Measurements from ENCODE around the gene CNOT1. TPM values are rescaled to one million over a fixed set of nuclear protein-coding genes. Genes with fewer than 3 reads are reported as not detected.

Gene CNOT1
- total and polyA plus RNA-seq, 10 of the 15 experiments (the other 5 are each of a cell fraction or from before 2014, with no cell fraction given): 101 to 246 (median 175) TPM

- RAD21 ChIA-PET (ENCODE audit: unreplicated experiment): no interaction called here
- Histone ChIP-seq H2AFZ (ENCODE audit: control insufficient read depth, low read depth, low read length) (peak overlapping the region; percentile 76), H3K36me3 (ENCODE audit: control insufficient read depth in 2 of 2, insufficient read depth in 2 of 2, low read length in 1 of 2) (peaks cover 12 to 17% of the 10 kb centered on the region in 2 experiments), H3K9me3 (replicated peaks; ENCODE audit: control insufficient read depth, insufficient read depth, low read length) (no peaks in the 10 kb centered on the region), H3K4me2 (ENCODE audit: control insufficient read depth, insufficient read depth) (peak overlapping the region; percentile 87), H3K27me3 (replicated peaks in 1 of 2; ENCODE audit: control insufficient read depth in 2 of 2, insufficient read depth in 2 of 2, low read length in 1 of 2) (no peaks in the 10 kb centered on the region), H4K20me1 (ENCODE audit: control insufficient read depth, insufficient read depth) (no peaks in the 10 kb centered on the region), H3K4me3 (peak overlapping the region; percentile 93), H3K9ac (ENCODE audit: control insufficient read depth, insufficient read depth, low read length) (peak overlapping the region; percentile 73; the same call in 1 of the 2 replicates), H3K79me2 (ENCODE audit: control insufficient read depth, insufficient read depth, low read length) (peaks cover 11% of the 10 kb centered on the region), H3K4me1 (ENCODE audit: control insufficient read depth, insufficient read depth, low read length) (peaks cover 43% of the 10 kb centered on the region), H3K27ac (ENCODE audit: control insufficient read depth, insufficient read depth) (peak overlapping the region; percentile 54; the same call in 1 of the 2 replicates)
- intact Hi-C loops (cut with micrococcal nuclease; ENCODE audit: unreplicated experiment) (no loop called here), in situ Hi-C loops (cut with MboI) (loop anchor here (25.0 kb wide), 1 partner anchor 221 kb away; the partner anchor contains the start of gene GOT2)
- no TSS peak for BruUV-seq (replicated peaks)
- FAIRE-seq: no peak
- POLR2A ChIA-PET: no interaction called here
- peak; percentile 69 for ATAC-seq
- TF ChIP-seq JUNB (IDR thresholded peaks at IDR 0.05) (no peak), FOXK2 (IDR thresholded peaks at IDR 0.05) (no peak), HDAC6 (IDR thresholded peaks at IDR 0.05; ENCODE audit: unreplicated experiment) (no peak), NBN (IDR thresholded peaks at IDR 0.05) (no peak), E2F4 (IDR thresholded peaks at IDR 0.05; ENCODE audit: low read depth, low read length) (no peak), MYC (IDR thresholded peaks at IDR 0.05; ENCODE audit: insufficient read depth, insufficient read length, insufficient replicate concordance, low read length, severe bottlenecking) (no peak), YY1 (IDR thresholded peaks at IDR 0.05; ENCODE audit: low read depth, low read length) (no peak), GABPA (IDR thresholded peaks at IDR 0.05; ENCODE audit: low read depth) (no peak), YBX1 (IDR thresholded peaks at IDR 0.05) (no peak), CBFB (IDR thresholded peaks at IDR 0.05; ENCODE audit: low read depth) (no peak), NKRF (conservative IDR thresholded peaks at IDR 0.05) (no peak), SKIL (IDR thresholded peaks at IDR 0.05; ENCODE audit: low read depth, poor library complexity, severe bottlenecking) (no peak), BCL3 (IDR thresholded peaks at IDR 0.05; ENCODE audit: borderline replicate concordance, insufficient read depth, low read depth, low read length, poor library complexity, severe bottlenecking) (peak; percentile 85), CBX3 (IDR thresholded peaks at IDR 0.05; ENCODE audit: borderline replicate concordance, low read depth) (no peak), MTA2 (IDR thresholded peaks at IDR 0.05; ENCODE audit: low read depth) (no peak), BMI1 (IDR thresholded peaks at IDR 0.05; ENCODE audit: borderline replicate concordance) (no peak), POLR2A (IDR thresholded peaks at IDR 0.05; ENCODE audit: low read depth, low read length) (peak; percentile 78)
- CTCF ChIA-PET: interaction anchor here (1.2 kb wide), 1 partner anchor 215 kb away, joined by 3 read pairs; no protein-coding TSS in a partner anchor
- SMC1A ChIA-PET (ENCODE audit: uncharacterized antibody, unreplicated experiment): no interaction called here
- DNase-seq (ENCODE audit: low read depth, low spot score): no peak
- 21% methylated on average over 45 of the region's 66 CpGs for WGBS (ENCODE audit: insufficient coverage, insufficient replicate concordance, low lambda C conversion rate, missing lambda C conversion rate)
Observed at GRCh38 chr16:58515871-58516767, 113.5 kb downstream of the CNOT1 start.
